Measurements from ENCODE around the gene NPAS2. TPM values are rescaled to one million over a fixed set of nuclear protein-coding genes. Genes with fewer than 3 reads are reported as not detected.

The NPAS2 gene
- total RNA-seq, 1 donor from 2014 or later, result 5.5 TPM

GRCh38 chr2:100831158-100831750 lies 11.3 kb downstream of the NPAS2 start:
- H3K27ac Mint-ChIP-seq (ENCODE audit: unreplicated experiment), result no peak overlapping the region

GRCh38 chr2:100831831-100832230 lies 11.9 kb downstream of the NPAS2 start:
- Histone ChIP-seq H3K27ac (ENCODE audit: low read depth, low read length) (no peak overlapping the region), H4K20me1 (ENCODE audit: insufficient read depth, low read length) (peaks cover 47% of the 10 kb centered on the region), H2AFZ (ENCODE audit: low read depth, low read length) (no peak overlapping the region), H3K9ac (ENCODE audit: low read length) (no peak overlapping the region), H3K9me3 (ENCODE audit: insufficient read depth, low read depth, low read length) (no peaks in the 10 kb centered on the region), H3K79me2 (ENCODE audit: insufficient read depth, low read length) (peaks cover 45% of the 10 kb centered on the region), H3K4me3 (ENCODE audit: insufficient read depth, low read depth, low read length) (no peak overlapping the region), H3K27me3 (ENCODE audit: insufficient read depth, low read length) (no peaks in the 10 kb centered on the region), H3K4me1 (ENCODE audit: insufficient read depth, low read length) (peaks cover 14% of the 10 kb centered on the region), H3K4me2 (ENCODE audit: low read length) (no peak overlapping the region), H3K36me3 (ENCODE audit: insufficient read depth, low read length) (no peaks in the 10 kb centered on the region)
- Mint-ChIP-seq H3K4me3 (ENCODE audit: unreplicated experiment) (no peak overlapping the region), H3K4me1 (ENCODE audit: low read depth, unreplicated experiment) (peaks cover 5% of the 10 kb centered on the region), H3K9me3 (ENCODE audit: unreplicated experiment) (peaks cover 3% of the 10 kb centered on the region), H3K27ac (ENCODE audit: unreplicated experiment) (no peak overlapping the region), H3K27me3 (ENCODE audit: low read depth, unreplicated experiment) (peaks cover 13% of the 10 kb centered on the region), H3K36me3 (ENCODE audit: low read depth, unreplicated experiment) (peaks cover 10% of the 10 kb centered on the region)
- TF ChIP-seq EZH2 (IDR thresholded peaks at IDR 0.05; ENCODE audit: insufficient read depth, low read length) (no peak), CTCF (IDR thresholded peaks at IDR 0.05; ENCODE audit: insufficient read depth, low read depth, low read length) (no peak)
- FAIRE-seq (no peak), DNase-seq (ENCODE audit: low read depth) (no peak)

More at GRCh38 chr2:100831158-100831750, 11.3 kb downstream of the NPAS2 start:
- TF ChIP-seq EZH2 (IDR thresholded peaks at IDR 0.05; ENCODE audit: insufficient read depth, low read length) (no peak), CTCF (IDR thresholded peaks at IDR 0.05; ENCODE audit: insufficient read depth, low read depth, low read length) (no peak)
- Histone ChIP-seq H3K79me2 (ENCODE audit: insufficient read depth, low read length) (peaks cover 46% of the 10 kb centered on the region), H4K20me1 (ENCODE audit: insufficient read depth, low read length) (peaks cover 47% of the 10 kb centered on the region), H3K9me3 (ENCODE audit: insufficient read depth, low read depth, low read length) (no peaks in the 10 kb centered on the region), H3K27ac (ENCODE audit: low read depth, low read length) (no peak overlapping the region), H3K9ac (ENCODE audit: low read length) (no peak overlapping the region), H3K4me3 (ENCODE audit: insufficient read depth, low read depth, low read length) (no peak overlapping the region), H3K4me1 (ENCODE audit: insufficient read depth, low read length) (peaks cover 14% of the 10 kb centered on the region), H3K27me3 (ENCODE audit: insufficient read depth, low read length) (no peaks in the 10 kb centered on the region), H3K4me2 (ENCODE audit: low read length) (no peak overlapping the region), H2AFZ (ENCODE audit: low read depth, low read length) (no peak overlapping the region), H3K36me3 (ENCODE audit: insufficient read depth, low read length) (no peaks in the 10 kb centered on the region)
- FAIRE-seq, result no peak
- Mint-ChIP-seq H3K4me1 (ENCODE audit: low read depth, unreplicated experiment) (peaks cover 5% of the 10 kb centered on the region), H3K36me3 (ENCODE audit: low read depth, unreplicated experiment) (peaks cover 8% of the 10 kb centered on the region), H3K9me3 (ENCODE audit: unreplicated experiment) (peaks cover 3% of the 10 kb centered on the region), H3K27me3 (ENCODE audit: low read depth, unreplicated experiment) (peaks cover 12% of the 10 kb centered on the region), H3K4me3 (ENCODE audit: unreplicated experiment) (no peak overlapping the region)
- no peak for DNase-seq (ENCODE audit: low read depth)

GRCh38 chr2:100832885-100833284 lies 12.9 kb downstream of the NPAS2 start:
- H3K9me3 ChIP-seq (ENCODE audit: insufficient read depth, low read depth, low read length), result no peaks in the 10 kb centered on the region
- peaks cover 14% of the 10 kb centered on the region for H3K4me1 ChIP-seq (ENCODE audit: insufficient read depth, low read length)
- no peak overlapping the region for H3K27ac ChIP-seq (ENCODE audit: low read depth, low read length)
- peak; percentile 28 for DNase-seq (ENCODE audit: low read depth)
- Mint-ChIP-seq H3K4me1 (ENCODE audit: low read depth, unreplicated experiment) (peaks cover 5% of the 10 kb centered on the region), H3K27me3 (ENCODE audit: low read depth, unreplicated experiment) (peaks cover 14% of the 10 kb centered on the region), H3K9me3 (ENCODE audit: unreplicated experiment) (peaks cover 3% of the 10 kb centered on the region), H3K36me3 (ENCODE audit: low read depth, unreplicated experiment) (peaks cover 10% of the 10 kb centered on the region), H3K4me3 (ENCODE audit: unreplicated experiment) (no peak overlapping the region), H3K27ac (ENCODE audit: unreplicated experiment) (no peak overlapping the region)
- no peaks in the 10 kb centered on the region for H3K36me3 ChIP-seq (ENCODE audit: insufficient read depth, low read length)
- peak overlapping the region; percentile 3 for H3K4me2 ChIP-seq (ENCODE audit: low read length)
- no peak for FAIRE-seq
- H3K9ac ChIP-seq (ENCODE audit: low read length), result no peak overlapping the region
- H3K4me3 ChIP-seq (ENCODE audit: insufficient read depth, low read depth, low read length), result no peak overlapping the region
- H4K20me1 ChIP-seq (ENCODE audit: insufficient read depth, low read length), result peaks cover 51% of the 10 kb centered on the region
- peaks cover 40% of the 10 kb centered on the region for H3K79me2 ChIP-seq (ENCODE audit: insufficient read depth, low read length)
- TF ChIP-seq CTCF (IDR thresholded peaks at IDR 0.05; ENCODE audit: insufficient read depth, low read depth, low read length), result no peak
- TF ChIP-seq EZH2 (IDR thresholded peaks at IDR 0.05; ENCODE audit: insufficient read depth, low read length), result no peak
- H2AFZ ChIP-seq (ENCODE audit: low read depth, low read length), result no peak overlapping the region
- no peaks in the 10 kb centered on the region for H3K27me3 ChIP-seq (ENCODE audit: insufficient read depth, low read length)

All from astrocyte (in vitro differentiated cells and primary cell).